Fibroblast of mammary gland (primary cell): ENCODE data around the gene NFYA.
A peak's percentile ranks its signal among the peaks of the same experiment; 100 is the strongest.

Source experiments
- DNase-seq: peaks from one replicate; pipeline ENCODE4 v3.0.0-alpha.2; 2010; ENCODE audit warnings: low read depth
- H3K4me3 ChIP-seq: 2 replicates; pipeline ENCODE4 v1.5.1; 2011; ENCODE audit warnings: low read depth, mild to moderate bottlenecking, low read length, moderate library complexity; ENCODE audit not compliant: control insufficient read depth
- CTCF ChIP-seq: conservative IDR thresholded peaks from 2 replicates; pipeline ENCODE4 v1.5.1; 2011; ENCODE audit warnings: low read depth, low read length, inconsistent platforms; ENCODE audit not compliant: control insufficient read depth, insufficient read depth

Gene NFYA

GRCh38 chr6:41085182-41085581 lies 12.4 kb downstream of the NFYA start:
- DNase-seq: no peak
- TF ChIP-seq CTCF: no peak

GRCh38 chr6:41088451-41088850 lies 15.7 kb downstream of the NFYA start:
- DNase-seq: no peak
- TF ChIP-seq CTCF: no peak
- no peak overlapping the region for H3K4me3 ChIP-seq

More at GRCh38 chr6:41085182-41085581, 12.4 kb downstream of the NFYA start:
- H3K4me3 ChIP-seq: no peak overlapping the region

- TF ChIP-seq CTCF: no peak
- no peak overlapping the region for H3K4me3 ChIP-seq
- no peak for DNase-seq
Observed at GRCh38 chr6:41090841-41091761, 18.3 kb downstream of the NFYA start.

GRCh38 chr6:41092421-41093140 lies 19.8 kb downstream of the NFYA start:
- peak; percentile 44 for DNase-seq
- no peak overlapping the region for H3K4me3 ChIP-seq
- TF ChIP-seq CTCF: peak; percentile 41

- no peak overlapping the region for H3K4me3 ChIP-seq
- no peak for TF ChIP-seq CTCF
- DNase-seq: peak; percentile 25
Observed at GRCh38 chr6:41093729-41094128, 21.0 kb downstream of the NFYA start.

- no peak overlapping the region for H3K4me3 ChIP-seq
- DNase-seq: no peak
- no peak for TF ChIP-seq CTCF
Observed at GRCh38 chr6:41097467-41098090, 24.8 kb downstream of the NFYA start.
